Measurements from ENCODE around the gene ICA1.
"Not testable (repeated sequence)": the region's sequence is repeated elsewhere in the genome, so short reads cannot be mapped to it uniquely, and the experiment has no call there.

The ICA1 gene

GRCh38 chr7:8261711-8262695 lies at the start of gene ICA1:
ICA1 (minus strand) TSS chr7:8262167; CDS start chr7:8235926, 26,241 bp downstream.
- peak within 1 kb of the TSS; percentile 68 for H3K4me3 ChIP-seq (ENCODE audit: low read depth, low read length)
- peak within 1 kb of the TSS; percentile 73 for H3K9ac ChIP-seq (ENCODE audit: low read length)
- peaks cover 35% of the 10 kb centered on the region for H3K27me3 ChIP-seq (ENCODE audit: control insufficient read depth, insufficient read depth, low read length)
- H3K9me3 ChIP-seq (ENCODE audit: control insufficient read depth, insufficient read depth, low read depth, low read length): no peaks in the 10 kb centered on the region
- H3K27ac ChIP-seq (ENCODE audit: low read depth, low read length): no peak within 1 kb of the TSS
- H3K36me3 ChIP-seq (ENCODE audit: control insufficient read depth, insufficient read depth, low read length): no peaks in the 10 kb centered on the region
- H3K4me1 ChIP-seq (ENCODE audit: control insufficient read depth, insufficient read depth, low read length): peaks cover 3% of the 10 kb centered on the region

- Histone ChIP-seq H3K9ac (ENCODE audit: low read length) (no peak overlapping the region), H3K27ac (ENCODE audit: low read depth, low read length) (no peak overlapping the region), H3K36me3 (ENCODE audit: control insufficient read depth, insufficient read depth, low read length) (no peaks in the 10 kb centered on the region), H3K27me3 (ENCODE audit: control insufficient read depth, insufficient read depth, low read length) (no peaks in the 10 kb centered on the region), H3K4me1 (ENCODE audit: control insufficient read depth, insufficient read depth, low read length) (no peaks in the 10 kb centered on the region), H3K4me3 (ENCODE audit: low read depth, low read length) (no peak overlapping the region), H3K9me3 (ENCODE audit: control insufficient read depth, insufficient read depth, low read depth, low read length) (peaks cover 23% of the 10 kb centered on the region)
These were observed 48.9 kb upstream of the ICA1 start for GRCh38 chr7:8310876-8311275.

DNA sequence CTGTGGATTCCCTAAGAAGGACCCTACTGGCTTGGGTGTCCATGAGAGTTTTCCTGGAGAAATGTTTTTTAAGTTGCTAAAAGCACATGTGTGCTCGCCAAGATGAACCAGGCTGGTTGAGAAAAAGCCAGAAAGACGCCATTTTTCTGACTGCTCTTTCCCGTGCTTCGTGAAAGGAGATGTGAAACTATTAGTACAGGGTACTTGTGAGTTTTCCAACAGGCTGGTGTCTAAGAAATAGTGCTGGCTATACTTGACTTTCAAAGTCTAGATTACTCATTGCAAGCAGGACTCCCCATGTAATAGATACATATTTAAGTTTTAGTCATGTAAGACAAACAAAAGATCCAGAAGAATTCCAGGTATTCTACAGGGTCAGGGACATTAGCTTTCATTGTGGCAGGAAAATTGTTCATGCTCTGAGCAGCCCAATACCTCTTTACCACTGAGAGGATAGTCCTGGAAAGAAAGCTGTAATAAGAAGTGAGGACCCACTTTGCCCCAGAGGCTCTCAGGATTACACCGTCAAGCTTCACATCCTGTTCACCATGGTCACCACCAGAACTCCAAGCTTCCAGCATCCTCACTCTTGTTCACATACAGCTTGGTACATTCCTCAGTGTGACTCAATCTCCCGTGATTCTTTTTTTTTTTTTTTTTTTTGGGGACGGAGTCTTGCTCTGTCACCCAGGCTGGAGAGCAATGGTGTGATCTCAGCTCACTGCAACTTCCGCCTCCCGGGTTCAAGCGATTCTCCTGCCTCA lies 43.8 kb upstream of the ICA1 start:
- H3K4me1 ChIP-seq (ENCODE audit: control insufficient read depth, insufficient read depth, low read length): 0 out of 2 replicates have a peak, but pooled peaks cover 2% of the 10 kb centered on the region
- no peak overlapping the region for H3K27ac ChIP-seq (ENCODE audit: low read depth, low read length)
- peaks cover 4% of the 10 kb centered on the region; the same call in 1 of the 2 replicates for H3K36me3 ChIP-seq (ENCODE audit: control insufficient read depth, insufficient read depth, low read length)
- H3K9me3 ChIP-seq (ENCODE audit: control insufficient read depth, insufficient read depth, low read depth, low read length): peaks cover 8% of the 10 kb centered on the region; the same call in 1 of the 2 replicates
- H3K27me3 ChIP-seq (ENCODE audit: control insufficient read depth, insufficient read depth, low read length): no peaks in the 10 kb centered on the region
- no peak overlapping the region for H3K9ac ChIP-seq (ENCODE audit: low read length)
- no peak overlapping the region for H3K4me3 ChIP-seq (ENCODE audit: low read depth, low read length)

GRCh38 chr7:8305104-8305503 lies 43.1 kb upstream of the ICA1 start:
- H3K27me3 ChIP-seq (ENCODE audit: control insufficient read depth, insufficient read depth, low read length): no peaks in the 10 kb centered on the region
- 0 out of 2 replicates have a peak, but pooled peaks cover 2% of the 10 kb centered on the region for H3K4me1 ChIP-seq (ENCODE audit: control insufficient read depth, insufficient read depth, low read length)
- H3K9ac ChIP-seq (ENCODE audit: low read length): no peak overlapping the region
- H3K27ac ChIP-seq (ENCODE audit: low read depth, low read length): no peak overlapping the region
- H3K9me3 ChIP-seq (ENCODE audit: control insufficient read depth, insufficient read depth, low read depth, low read length): peaks cover 8% of the 10 kb centered on the region; the same call in 1 of the 2 replicates
- peaks cover 4% of the 10 kb centered on the region; the same call in 1 of the 2 replicates for H3K36me3 ChIP-seq (ENCODE audit: control insufficient read depth, insufficient read depth, low read length)
- peak overlapping the region; percentile 54; the same call in 1 of the 2 replicates for H3K4me3 ChIP-seq (ENCODE audit: low read depth, low read length)

DNA sequence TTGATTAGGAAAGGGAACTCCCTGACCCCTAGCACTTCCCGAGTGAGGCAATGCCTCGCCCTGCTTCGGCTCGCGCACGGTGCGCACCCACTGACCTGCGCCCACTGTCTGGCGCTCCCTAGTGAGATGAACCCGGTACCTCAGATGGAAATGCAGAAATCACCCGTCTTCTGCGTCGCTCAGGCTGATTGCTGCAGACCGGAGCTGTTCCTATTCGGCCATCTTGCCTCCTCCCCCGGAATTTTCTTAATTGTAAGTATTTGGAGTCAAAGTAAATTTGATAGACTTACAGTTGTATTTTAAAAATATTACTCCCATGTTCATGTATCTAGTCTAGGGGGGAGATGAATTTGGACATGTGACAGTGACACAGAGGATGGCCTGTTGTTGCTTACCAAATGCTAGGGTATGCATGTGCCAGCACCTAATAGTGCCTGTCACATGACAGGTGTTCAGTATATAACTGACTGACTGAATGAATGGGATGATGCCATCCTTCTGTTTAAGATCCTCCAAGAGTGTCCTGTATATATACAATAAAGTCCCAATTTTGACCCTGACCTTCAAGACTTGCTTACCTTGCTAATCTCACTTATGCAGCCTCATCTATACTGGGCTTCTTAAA lies 42.0 kb upstream of the ICA1 start:
- Histone ChIP-seq H3K9ac (ENCODE audit: low read length) (peak overlapping the region; percentile 83), H3K27me3 (ENCODE audit: control insufficient read depth, insufficient read depth, low read length) (no peaks in the 10 kb centered on the region), H3K4me1 (ENCODE audit: control insufficient read depth, insufficient read depth, low read length) (0 out of 2 replicates have a peak, but pooled peaks cover 2% of the 10 kb centered on the region), H3K36me3 (ENCODE audit: control insufficient read depth, insufficient read depth, low read length) (peaks cover 4% of the 10 kb centered on the region; the same call in 1 of the 2 replicates), H3K27ac (ENCODE audit: low read depth, low read length) (no peak overlapping the region; the same call in 1 of the 2 replicates), H3K9me3 (ENCODE audit: control insufficient read depth, insufficient read depth, low read depth, low read length) (0 out of 2 replicates have a peak, but pooled peaks cover 5% of the 10 kb centered on the region), H3K4me3 (ENCODE audit: low read depth, low read length) (peak overlapping the region; percentile 54)

DNA sequence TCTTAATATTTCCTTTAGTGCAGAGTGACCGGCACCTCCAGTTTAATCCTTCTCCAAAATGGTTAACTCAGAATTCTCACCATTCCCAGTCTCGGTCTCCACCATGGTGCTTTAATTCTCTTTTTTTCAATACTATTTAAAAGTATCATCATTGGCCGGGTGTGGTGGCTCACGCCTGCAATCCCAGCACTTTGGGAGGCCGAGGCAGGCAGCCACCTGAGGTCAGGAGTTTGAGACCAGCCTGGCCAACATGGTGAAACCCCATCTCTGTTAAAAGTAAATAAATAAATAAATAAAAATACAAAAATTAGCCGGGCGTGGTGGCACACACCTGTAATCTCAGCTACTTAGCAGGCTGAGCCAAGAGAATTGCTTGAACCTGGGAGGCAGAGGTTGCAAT lies 35.1 kb upstream of the ICA1 start:
- H3K9ac ChIP-seq (ENCODE audit: low read length); H3K4me1 ChIP-seq (ENCODE audit: control insufficient read depth, insufficient read depth, low read length); H3K36me3 ChIP-seq (ENCODE audit: control insufficient read depth, insufficient read depth, low read length); H3K27me3 ChIP-seq (ENCODE audit: control insufficient read depth, insufficient read depth, low read length); H3K9me3 ChIP-seq (ENCODE audit: control insufficient read depth, insufficient read depth, low read depth, low read length); H3K4me3 ChIP-seq (ENCODE audit: low read depth, low read length); H3K27ac ChIP-seq (ENCODE audit: low read depth, low read length): not testable (repeated sequence)

DNA sequence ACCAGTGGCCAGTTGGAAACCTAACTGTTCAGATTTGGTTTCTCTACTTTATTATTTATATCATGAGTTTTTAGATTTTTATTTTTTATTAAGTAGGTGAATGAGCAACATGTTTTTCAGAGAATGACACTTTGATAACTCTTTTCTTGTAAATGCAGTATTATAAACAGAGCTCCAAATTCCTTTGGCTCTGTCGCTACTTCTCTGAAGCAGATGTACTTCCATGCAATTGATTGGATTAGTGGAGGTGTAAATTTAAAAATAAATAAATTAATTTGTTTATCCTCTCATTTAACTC lies 34.3 kb upstream of the ICA1 start:
- no peak overlapping the region for H3K27ac ChIP-seq (ENCODE audit: low read depth, low read length)
- H3K27me3 ChIP-seq (ENCODE audit: control insufficient read depth, insufficient read depth, low read length): no peaks in the 10 kb centered on the region

DNA sequence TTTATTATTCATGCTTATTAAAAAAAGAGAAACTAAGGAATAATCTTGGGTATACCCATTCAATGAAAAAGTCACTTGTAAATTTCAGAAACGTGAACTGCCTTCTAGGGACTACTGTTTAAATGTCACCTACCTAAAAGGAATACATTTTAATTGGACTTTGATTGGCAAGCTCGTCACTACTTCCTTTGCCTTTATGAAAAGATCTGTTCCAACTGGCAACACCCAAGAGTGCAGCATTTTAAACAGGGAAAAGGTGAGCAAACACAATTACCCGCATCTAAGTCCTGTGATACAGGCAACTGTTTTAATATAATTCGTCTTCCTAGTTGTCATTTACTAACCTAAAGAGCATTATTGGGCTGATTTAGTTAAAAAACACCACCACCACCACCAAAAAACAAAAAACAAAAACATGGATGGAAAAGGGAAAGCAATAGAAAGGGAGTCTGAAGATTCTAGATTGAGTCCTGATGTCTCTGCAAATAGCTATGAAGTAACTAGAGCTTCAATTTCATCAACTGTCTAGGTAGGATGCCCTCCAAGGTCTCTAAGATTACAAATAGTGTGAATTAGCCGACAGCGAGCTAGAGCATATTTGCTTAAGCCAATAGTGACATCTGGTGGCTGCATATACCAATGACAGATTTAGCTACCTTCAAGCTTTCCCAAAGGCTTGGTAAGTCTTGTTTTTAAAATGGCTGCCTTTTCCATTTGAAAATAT lies 33.8 kb upstream of the ICA1 start:
- Histone ChIP-seq H3K36me3 (ENCODE audit: control insufficient read depth, insufficient read depth, low read length) (no peaks in the 10 kb centered on the region), H3K4me3 (ENCODE audit: low read depth, low read length) (no peak overlapping the region), H3K27me3 (ENCODE audit: control insufficient read depth, insufficient read depth, low read length) (no peaks in the 10 kb centered on the region), H3K9ac (ENCODE audit: low read length) (no peak overlapping the region), H3K4me1 (ENCODE audit: control insufficient read depth, insufficient read depth, low read length) (peaks cover 18% of the 10 kb centered on the region), H3K9me3 (ENCODE audit: control insufficient read depth, insufficient read depth, low read depth, low read length) (no peaks in the 10 kb centered on the region), H3K27ac (ENCODE audit: low read depth, low read length) (no peak overlapping the region)

More for the DNA sequence above, 34.3 kb upstream of the ICA1 start:
- Histone ChIP-seq H3K9ac (ENCODE audit: low read length) (no peak overlapping the region), H3K4me3 (ENCODE audit: low read depth, low read length) (no peak overlapping the region), H3K9me3 (ENCODE audit: control insufficient read depth, insufficient read depth, low read depth, low read length) (no peaks in the 10 kb centered on the region), H3K4me1 (ENCODE audit: control insufficient read depth, insufficient read depth, low read length) (peaks cover 13% of the 10 kb centered on the region), H3K36me3 (ENCODE audit: control insufficient read depth, insufficient read depth, low read length) (no peaks in the 10 kb centered on the region)

GRCh38 chr7:8291397-8292141 lies 29.6 kb upstream of the ICA1 start:
- H3K9me3 ChIP-seq (ENCODE audit: control insufficient read depth, insufficient read depth, low read depth, low read length): no peaks in the 10 kb centered on the region
- no peaks in the 10 kb centered on the region for H3K27me3 ChIP-seq (ENCODE audit: control insufficient read depth, insufficient read depth, low read length)
- H3K27ac ChIP-seq (ENCODE audit: low read depth, low read length): no peak overlapping the region
- no peak overlapping the region for H3K4me3 ChIP-seq (ENCODE audit: low read depth, low read length)
- H3K36me3 ChIP-seq (ENCODE audit: control insufficient read depth, insufficient read depth, low read length): no peaks in the 10 kb centered on the region
- no peak overlapping the region for H3K9ac ChIP-seq (ENCODE audit: low read length)
- H3K4me1 ChIP-seq (ENCODE audit: control insufficient read depth, insufficient read depth, low read length): peaks cover 43% of the 10 kb centered on the region
